HCT116 (cell line): ENCODE measurements around the gene UQCRH. TPM values are rescaled to one million over a fixed set of nuclear protein-coding genes. Genes with fewer than 3 reads are reported as not detected.
A peak's percentile ranks its signal among the peaks of the same experiment; 100 is the strongest.

Experiments
- ATAC-seq: fragments of 200-7000 bp; cut with Tn5 transposase; 2 replicates; pipeline ENCODE4 v1.9.1; 2020; ENCODE audit warnings: mild to moderate bottlenecking, moderate library complexity
- BruUV-seq: library from RNA; stranded (reverse); fragments of 400-500 nt; replicated peaks from 2 replicates; lab custom pipeline; 2021; lab: Mats Ljungman, UMichigan
- CTCF ChIA-PET: fragments of 300-600 bp; sonication (Branson Sonifier 250); formaldehyde crosslinking; loops from one replicate; lab custom pipeline; 2021; ENCODE audit warnings: antibody characterized with exemption; lab: Charles Lee
- POLR2A ChIA-PET: fragments of 300-600, 350-600 bp; sonication (Branson Sonifier 250); formaldehyde crosslinking; loops from one replicate; lab custom pipeline; 2021; ENCODE audit warnings: antibody characterized with exemption; lab: Charles Lee
- RAD21 ChIA-PET, 2 experiments: fragments of 300-600 bp; sonication (Branson Sonifier 250); formaldehyde crosslinking; loops; one replicate each; lab custom pipeline; 2023; ENCODE audit warnings: low total read pairs in 2 of 2; ENCODE audit not compliant: uncharacterized antibody in 2 of 2, unreplicated experiment in 2 of 2, low non-redundant PET in 1 of 2; lab: Charles Lee
- DNase-seq: peaks from one replicate; pipeline ENCODE4 v3.0.0-alpha.2; 2010; ENCODE audit warnings: low read depth, low spot score
- H2AFZ ChIP-seq: fragments of 200-600 bp; shearing (Covaris generic), sonication (generic); 2 replicates; pipeline ENCODE4 v1.6.1; 2017; ENCODE audit warnings: low read depth, mixed run types, mixed read lengths, antibody characterized with exemption, low read length; ENCODE audit not compliant: poor library complexity, severe bottlenecking
- H3K27ac ChIP-seq: 2 replicates; pipeline ENCODE4 v1.5.1; 2012; ENCODE audit warnings: low read depth, low read length
- H3K27me3 ChIP-seq: fragments of 200-600 bp; sonication (generic); 2 replicates; pipeline ENCODE4 v1.6.1; 2016; ENCODE audit warnings: mixed run types, low read length, mixed read lengths; ENCODE audit not compliant: insufficient read depth
- H3K36me3 ChIP-seq, 2 experiments: fragments of 200-500 bp in 1 of 2; fragments of 200-600 bp in 1 of 2; sonication (Bioruptor generic) in 1 of 2; sonication (generic) in 1 of 2; 2 replicates each; pipeline versions ENCODE4 v1.5.1 to v1.6.1; 2014 to 2016; ENCODE audit warnings: low read length in 2 of 2, inconsistent platforms in 1 of 2, mixed read lengths in 1 of 2, mixed run types in 1 of 2; ENCODE audit not compliant: insufficient read depth in 2 of 2, control insufficient read depth in 1 of 2
- H3K4me1 ChIP-seq, 2 experiments: fragments of 200-600 bp in 1 of 2; sonication (generic) in 1 of 2; 2 replicates each; pipeline versions ENCODE4 v1.5.1 to v1.6.1; 2012 to 2017; ENCODE audit warnings: low read length in 2 of 2, inconsistent platforms in 1 of 2, mild to moderate bottlenecking in 1 of 2, mixed read lengths in 1 of 2, mixed run types in 1 of 2, moderate library complexity in 1 of 2; ENCODE audit not compliant: insufficient read depth in 2 of 2, control insufficient read depth in 1 of 2
- H3K4me2 ChIP-seq: fragments of 200-600 bp; sonication (generic); 2 replicates; pipeline ENCODE4 v1.6.1; 2017; ENCODE audit warnings: mixed run types, low read length, mixed read lengths
- H3K4me3 ChIP-seq, 2 experiments: fragments of 200-600 bp in 1 of 2; sonication (generic) in 1 of 2; replicated peaks in 1 of 2; 2 replicates each; pipeline ENCODE4 v1.5.1; 2011 to 2016; ENCODE audit warnings: low read length in 2 of 2, control low read depth in 1 of 2, low read depth in 1 of 2, mild to moderate bottlenecking in 1 of 2, mixed read lengths in 1 of 2, mixed run types in 1 of 2
- H3K79me2 ChIP-seq: fragments of 200-600 bp; sonication (generic); 2 replicates; pipeline ENCODE4 v1.6.1; 2017; ENCODE audit warnings: mild to moderate bottlenecking, mixed run types, low read length, moderate library complexity, mixed read lengths; ENCODE audit not compliant: insufficient read depth
- H3K9ac ChIP-seq: fragments of 200-600 bp; sonication (generic); 2 replicates; pipeline ENCODE4 v1.6.1; 2016; ENCODE audit warnings: low read length, mixed read lengths
- H3K9me2 ChIP-seq: fragments of 200-600 bp; sonication (generic), shearing (Covaris generic); 2 replicates; pipeline ENCODE4 v1.6.1; 2017; ENCODE audit warnings: mixed run types, mild to moderate bottlenecking, moderate library complexity; ENCODE audit not compliant: insufficient read depth
- H3K9me3 ChIP-seq, 2 experiments: fragments of 200-500 bp in 1 of 2; fragments of 200-600 bp in 1 of 2; sonication (Bioruptor generic) in 1 of 2; sonication (generic) in 1 of 2; 2 replicates each; pipeline ENCODE4 v1.6.1; 2014 to 2017; ENCODE audit warnings: low read length in 2 of 2, mixed read lengths in 2 of 2, inconsistent platforms in 1 of 2, low read depth in 1 of 2, mild to moderate bottlenecking in 1 of 2, mixed run types in 1 of 2, moderate library complexity in 1 of 2; ENCODE audit not compliant: control insufficient read depth in 1 of 2, insufficient read depth in 1 of 2
- H4K20me1 ChIP-seq: fragments of 200-600 bp; sonication (generic), shearing (Covaris generic); 2 replicates; pipeline ENCODE4 v1.6.1; 2017; ENCODE audit warnings: mixed run types, mild to moderate bottlenecking, moderate library complexity; ENCODE audit not compliant: insufficient read depth
- CBX3 ChIP-seq: IDR thresholded peaks from 2 replicates; pipeline ENCODE4 v1.6.1; 2012; ENCODE audit warnings: low read depth
- CEBPB ChIP-seq: IDR thresholded peaks from 2 replicates; pipeline ENCODE4 v1.6.1; 2012; ENCODE audit warnings: low read depth
- EGR1 ChIP-seq: IDR thresholded peaks from 2 replicates; pipeline ENCODE4 v1.6.1; 2012; ENCODE audit warnings: low read depth
- ELF1 ChIP-seq: IDR thresholded peaks from 2 replicates; pipeline ENCODE4 v1.6.1; 2012; ENCODE audit warnings: low read depth, borderline replicate concordance
- EZH2phosphoT487 ChIP-seq: fragments of 200-600 bp; IDR thresholded peaks from 2 replicates; pipeline ENCODE4 v1.6.1; 2018; ENCODE audit warnings: antibody characterized with exemption, borderline replicate concordance
- FOSL1 ChIP-seq: IDR thresholded peaks from 2 replicates; pipeline ENCODE4 v1.6.1; 2012; ENCODE audit warnings: low read depth
- JUND ChIP-seq: IDR thresholded peaks from 2 replicates; pipeline ENCODE4 v1.6.1; 2012
- MAX ChIP-seq: IDR thresholded peaks from 2 replicates; pipeline ENCODE4 v1.6.1; 2012
- POLR2A ChIP-seq: IDR thresholded peaks from 2 replicates; pipeline ENCODE4 v1.7.0; 2011; ENCODE audit warnings: borderline replicate concordance; ENCODE audit not compliant: insufficient read depth, insufficient read length; ENCODE audit errors: extremely low read depth
- POLR2AphosphoS5 ChIP-seq: IDR thresholded peaks from 2 replicates; pipeline ENCODE4 v1.6.1; 2011; ENCODE audit warnings: mild to moderate bottlenecking, low read depth, low read length, moderate library complexity
- SP1 ChIP-seq: IDR thresholded peaks from 2 replicates; pipeline ENCODE4 v1.6.1; 2012; ENCODE audit warnings: low read depth
- YY1 ChIP-seq: IDR thresholded peaks from 2 replicates; pipeline ENCODE4 v1.6.1; 2011; ENCODE audit warnings: low read length, low read depth, moderate library complexity, mild to moderate bottlenecking; ENCODE audit not compliant: insufficient replicate concordance; ENCODE audit errors: extremely low read depth
- ZFX ChIP-seq: fragments of 450-650 bp; IDR thresholded peaks from 2 replicates; pipeline ENCODE4 v1.6.1; 2017
- intact Hi-C: fragments of 100-400 bp; cut with micrococcal nuclease; formaldehyde crosslinking; loops from 2 replicates; pipeline ENCODE4 v1.10.0; 2022
- total RNA-seq: library from RNA; stranded (reverse); gene quantifications from one replicate; pipeline ENCODE4 v1.2.1, GENCODE V29; 2021; ENCODE audit not compliant: unreplicated experiment
- TF ChIP-seq, protein P1 (sequence below), 3 experiments: fragments of 200-600 bp in 1 of 3; sonication (generic) in 1 of 3; IDR thresholded peaks in 2 of 3; conservative IDR thresholded peaks in 1 of 3; 2 replicates each; pipeline ENCODE4 v1.5.1; 2012 to 2017; ENCODE audit warnings: low read depth in 2 of 3, low read length in 2 of 3, antibody characterized with exemption in 1 of 3, borderline replicate concordance in 1 of 3, control low read depth in 1 of 3, mild to moderate bottlenecking in 1 of 3, mixed read lengths in 1 of 3, mixed run types in 1 of 3, moderate library complexity in 1 of 3; ENCODE audit not compliant: insufficient read depth in 1 of 3
- TF ChIP-seq, protein P2 (sequence below): IDR thresholded peaks from 2 replicates; pipeline ENCODE4 v1.6.1; 2012

Gene UQCRH
- total RNA-seq, 1 experiment from 2014 or later: 514 TPM

DNA sequence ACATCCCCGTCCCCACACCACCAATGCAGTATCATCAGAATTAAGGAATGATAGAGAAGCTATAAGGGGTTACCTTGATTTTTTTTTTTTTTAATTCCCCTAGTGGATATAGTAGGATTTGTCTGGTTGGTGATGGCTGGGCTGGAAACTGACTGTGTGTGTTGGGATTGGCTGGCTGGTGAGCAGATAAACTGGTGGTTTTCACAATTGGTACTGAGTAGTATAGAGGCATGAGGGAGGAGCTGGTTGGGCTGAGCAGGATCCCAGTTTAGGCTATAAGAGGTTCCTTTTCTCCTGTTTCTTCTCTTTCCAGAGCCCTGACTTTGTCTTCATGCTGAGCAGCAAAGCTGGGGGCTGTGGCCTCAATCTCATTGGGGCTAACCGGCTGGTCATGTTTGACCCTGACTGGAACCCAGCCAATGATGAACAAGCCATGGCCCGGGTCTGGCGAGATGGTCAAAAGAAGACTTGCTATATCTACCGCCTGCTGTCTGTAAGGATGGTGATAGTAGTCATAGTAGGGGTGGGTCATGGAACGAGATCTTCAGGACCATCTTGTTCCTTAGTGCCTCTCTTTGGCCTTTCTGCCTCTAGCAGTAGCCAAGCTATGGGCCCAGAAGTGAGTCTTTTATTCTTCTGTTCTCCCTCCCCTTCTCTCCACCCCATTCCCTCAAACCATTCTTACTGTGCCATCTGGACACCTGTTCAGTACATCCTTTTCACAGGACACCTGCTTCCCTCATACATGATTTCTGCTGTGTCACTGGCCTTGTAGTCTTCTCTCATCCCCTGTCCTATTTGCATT, 29.1 kb upstream of the UQCRH start:
- H3K27me3 ChIP-seq: no peaks in the 10 kb centered on the region
- no peak for DNase-seq
- H3K4me2 ChIP-seq: no peak overlapping the region
- no peaks in the 10 kb centered on the region for H3K79me2 ChIP-seq
- no peaks in the 10 kb centered on the region for H3K4me1 ChIP-seq
- H3K36me3 ChIP-seq: peaks cover 50 to 76% of the 10 kb centered on the region in 2 experiments
- H3K9ac ChIP-seq: no peak overlapping the region
- ChIA-PET RAD21 (no interaction called here), CTCF (no interaction called here), POLR2A (no interaction called here)
- H3K4me3 ChIP-seq: no peak overlapping the region
- 0 out of 2 replicates have a peak, but pooled peaks have one; percentile 38 for ATAC-seq
- H3K9me3 ChIP-seq: no peaks in the 10 kb centered on the region
- no peak overlapping the region for H2AFZ ChIP-seq
- TF ChIP-seq, protein P1, sequence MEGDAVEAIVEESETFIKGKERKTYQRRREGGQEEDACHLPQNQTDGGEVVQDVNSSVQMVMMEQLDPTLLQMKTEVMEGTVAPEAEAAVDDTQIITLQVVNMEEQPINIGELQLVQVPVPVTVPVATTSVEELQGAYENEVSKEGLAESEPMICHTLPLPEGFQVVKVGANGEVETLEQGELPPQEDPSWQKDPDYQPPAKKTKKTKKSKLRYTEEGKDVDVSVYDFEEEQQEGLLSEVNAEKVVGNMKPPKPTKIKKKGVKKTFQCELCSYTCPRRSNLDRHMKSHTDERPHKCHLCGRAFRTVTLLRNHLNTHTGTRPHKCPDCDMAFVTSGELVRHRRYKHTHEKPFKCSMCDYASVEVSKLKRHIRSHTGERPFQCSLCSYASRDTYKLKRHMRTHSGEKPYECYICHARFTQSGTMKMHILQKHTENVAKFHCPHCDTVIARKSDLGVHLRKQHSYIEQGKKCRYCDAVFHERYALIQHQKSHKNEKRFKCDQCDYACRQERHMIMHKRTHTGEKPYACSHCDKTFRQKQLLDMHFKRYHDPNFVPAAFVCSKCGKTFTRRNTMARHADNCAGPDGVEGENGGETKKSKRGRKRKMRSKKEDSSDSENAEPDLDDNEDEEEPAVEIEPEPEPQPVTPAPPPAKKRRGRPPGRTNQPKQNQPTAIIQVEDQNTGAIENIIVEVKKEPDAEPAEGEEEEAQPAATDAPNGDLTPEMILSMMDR (IDR thresholded peaks at IDR 0.05 in 2 of 3, conservative IDR thresholded peaks at IDR 0.05 in 1 of 3; ENCODE audit: borderline replicate concordance in 1 of 3, insufficient read depth in 1 of 3, low read depth in 2 of 3, low read length in 2 of 3): 0 out of 6 replicates have a peak, but pooled peaks of 1 of the 3 experiments have one; percentile 8
- TF ChIP-seq FOSL1 (no peak), POLR2AphosphoS5 (no peak)
- no peak overlapping the region for H3K27ac ChIP-seq
- intact Hi-C loops: no loop called here
- H4K20me1 ChIP-seq: no peaks in the 10 kb centered on the region
- H3K9me2 ChIP-seq: no peaks in the 10 kb centered on the region
- BruUV-seq: no TSS peak

DNA sequence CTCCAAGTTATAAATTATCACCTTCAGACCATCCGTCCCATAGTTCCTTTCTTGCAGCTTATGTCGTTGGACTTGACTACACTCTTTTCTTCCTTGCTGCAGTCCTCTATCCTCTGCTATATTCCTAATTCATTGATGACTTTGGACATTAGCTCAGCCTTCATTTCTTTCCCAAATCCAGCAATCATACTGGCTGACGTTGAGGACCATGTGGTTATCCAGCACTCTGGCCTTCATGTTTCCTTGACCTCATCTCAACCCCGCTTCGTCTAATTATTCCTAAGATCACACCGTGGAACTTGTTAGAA, 28.5 kb upstream of the UQCRH start:
- CTCF ChIA-PET: no interaction called here

More for the DNA sequence above, 28.5 kb upstream of the UQCRH start:
- peaks cover 52 to 80% of the 10 kb centered on the region in 2 experiments for H3K36me3 ChIP-seq
- H3K4me2 ChIP-seq: no peak overlapping the region
- ATAC-seq: no peak
- H3K4me3 ChIP-seq: no peak overlapping the region
- POLR2A ChIA-PET: no interaction called here
- H3K9me3 ChIP-seq: no peaks in the 10 kb centered on the region
- no peak overlapping the region for H2AFZ ChIP-seq
- H3K27me3 ChIP-seq: no peaks in the 10 kb centered on the region
- H3K27ac ChIP-seq: no peak overlapping the region
- H3K9me2 ChIP-seq: no peaks in the 10 kb centered on the region
- TF ChIP-seq POLR2A (no peak), JUND (no peak), CEBPB (no peak), EGR1 (no peak), SP1 (no peak), MAX (no peak), EZH2phosphoT487 (no peak), CBX3 (no peak), ELF1 (no peak), YY1 (no peak), ZFX (no peak), POLR2AphosphoS5 (no peak)
- TF ChIP-seq, protein P2, sequence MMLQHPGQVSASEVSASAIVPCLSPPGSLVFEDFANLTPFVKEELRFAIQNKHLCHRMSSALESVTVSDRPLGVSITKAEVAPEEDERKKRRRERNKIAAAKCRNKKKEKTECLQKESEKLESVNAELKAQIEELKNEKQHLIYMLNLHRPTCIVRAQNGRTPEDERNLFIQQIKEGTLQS: no peak
- TF ChIP-seq, protein P1 (IDR thresholded peaks at IDR 0.05 in 2 of 3, conservative IDR thresholded peaks at IDR 0.05 in 1 of 3; ENCODE audit: borderline replicate concordance in 1 of 3, insufficient read depth in 1 of 3, low read depth in 2 of 3, low read length in 2 of 3): no peak
- TF ChIP-seq, all 23 proteins: peak for 0
- intact Hi-C loops: no loop called here
- RAD21 ChIA-PET: no interaction called here
- Histone ChIP-seq H4K20me1 (no peaks in the 10 kb centered on the region), H3K4me1 (no peaks in the 10 kb centered on the region), H3K79me2 (no peaks in the 10 kb centered on the region), H3K9ac (no peak overlapping the region)
- BruUV-seq: no TSS peak
- DNase-seq: no peak
